ENCODE data around the gene SLC30A2. TPM values are rescaled to one million over a fixed set of nuclear protein-coding genes. Genes with fewer than 3 reads are reported as not detected.

The SLC30A2 gene
- total and polyA plus RNA-seq, 11 donors: 2.9 to 18.0 (median 4.9) TPM

DNA sequence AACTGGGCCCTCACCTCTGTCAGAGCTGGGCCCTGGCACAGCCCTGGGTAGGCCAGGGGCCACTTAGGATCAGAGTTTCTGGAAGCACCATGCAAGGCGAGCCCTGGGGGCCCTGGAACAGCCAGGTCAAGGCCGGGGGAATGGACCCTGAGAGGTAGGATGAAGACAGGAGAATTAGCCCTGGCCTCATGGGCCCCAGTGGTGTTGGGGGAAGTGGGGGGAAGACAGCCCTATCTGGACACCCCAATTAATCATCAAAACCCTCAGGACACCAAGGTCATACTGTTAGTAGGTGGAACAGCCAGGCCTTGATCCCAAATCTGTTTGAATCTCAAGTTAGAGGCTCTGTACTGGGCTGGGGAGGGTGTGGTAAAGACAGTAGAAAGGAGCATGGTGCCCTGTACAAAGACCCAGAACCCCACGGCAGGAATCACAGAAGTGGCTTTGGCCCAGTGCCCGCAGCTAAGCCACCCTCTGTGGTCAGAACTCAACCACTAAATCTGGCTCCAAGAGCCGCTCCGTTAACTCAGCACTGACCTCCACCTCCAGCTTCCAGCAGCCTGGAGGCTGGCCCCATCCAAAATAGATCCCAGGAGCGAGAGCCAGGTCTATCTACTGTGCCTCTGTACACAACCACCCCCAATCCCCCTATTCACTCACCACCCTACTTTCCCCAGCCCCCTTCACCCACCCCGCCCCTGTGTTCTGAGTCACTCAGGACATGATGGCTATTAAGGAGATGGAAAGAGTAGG, 35.5 kb upstream of the SLC30A2 start:
- intact Hi-C loops (cut with DNase I): loop anchor here in 1 of 10 donors (5.0 kb wide), 1 partner anchor 44 kb away; no protein-coding TSS in a partner anchor
- peak; percentile 54 to 80 (median 68) for ATAC-seq
- Histone ChIP-seq H3K4me1 (peaks cover 0 to 39% (median 0%) of the 10 kb centered on the region in 12 donors), H3K36me3 (no peaks in the 10 kb centered on the region), H3K9me3 (no peaks in the 10 kb centered on the region), H3K27me3 (peaks cover 0 to under 1% (median 0%) of the 10 kb centered on the region in 9 donors), H3K4me3 (no peak overlapping the region), H3K27ac (peak overlapping the region; percentile 67 to 93 (median 78))
- TF ChIP-seq POLR2A (IDR thresholded peaks at IDR 0.05): no peak
- TF ChIP-seq, protein P1, sequence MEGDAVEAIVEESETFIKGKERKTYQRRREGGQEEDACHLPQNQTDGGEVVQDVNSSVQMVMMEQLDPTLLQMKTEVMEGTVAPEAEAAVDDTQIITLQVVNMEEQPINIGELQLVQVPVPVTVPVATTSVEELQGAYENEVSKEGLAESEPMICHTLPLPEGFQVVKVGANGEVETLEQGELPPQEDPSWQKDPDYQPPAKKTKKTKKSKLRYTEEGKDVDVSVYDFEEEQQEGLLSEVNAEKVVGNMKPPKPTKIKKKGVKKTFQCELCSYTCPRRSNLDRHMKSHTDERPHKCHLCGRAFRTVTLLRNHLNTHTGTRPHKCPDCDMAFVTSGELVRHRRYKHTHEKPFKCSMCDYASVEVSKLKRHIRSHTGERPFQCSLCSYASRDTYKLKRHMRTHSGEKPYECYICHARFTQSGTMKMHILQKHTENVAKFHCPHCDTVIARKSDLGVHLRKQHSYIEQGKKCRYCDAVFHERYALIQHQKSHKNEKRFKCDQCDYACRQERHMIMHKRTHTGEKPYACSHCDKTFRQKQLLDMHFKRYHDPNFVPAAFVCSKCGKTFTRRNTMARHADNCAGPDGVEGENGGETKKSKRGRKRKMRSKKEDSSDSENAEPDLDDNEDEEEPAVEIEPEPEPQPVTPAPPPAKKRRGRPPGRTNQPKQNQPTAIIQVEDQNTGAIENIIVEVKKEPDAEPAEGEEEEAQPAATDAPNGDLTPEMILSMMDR (IDR thresholded peaks at IDR 0.05): no peak
- peak; percentile 49 to 82 (median 73) for DNase-seq
- WGBS, 4 donors: 55 to 63% (median 57%) methylated on average over 7 to 8 of the region's 8 CpGs

DNA sequence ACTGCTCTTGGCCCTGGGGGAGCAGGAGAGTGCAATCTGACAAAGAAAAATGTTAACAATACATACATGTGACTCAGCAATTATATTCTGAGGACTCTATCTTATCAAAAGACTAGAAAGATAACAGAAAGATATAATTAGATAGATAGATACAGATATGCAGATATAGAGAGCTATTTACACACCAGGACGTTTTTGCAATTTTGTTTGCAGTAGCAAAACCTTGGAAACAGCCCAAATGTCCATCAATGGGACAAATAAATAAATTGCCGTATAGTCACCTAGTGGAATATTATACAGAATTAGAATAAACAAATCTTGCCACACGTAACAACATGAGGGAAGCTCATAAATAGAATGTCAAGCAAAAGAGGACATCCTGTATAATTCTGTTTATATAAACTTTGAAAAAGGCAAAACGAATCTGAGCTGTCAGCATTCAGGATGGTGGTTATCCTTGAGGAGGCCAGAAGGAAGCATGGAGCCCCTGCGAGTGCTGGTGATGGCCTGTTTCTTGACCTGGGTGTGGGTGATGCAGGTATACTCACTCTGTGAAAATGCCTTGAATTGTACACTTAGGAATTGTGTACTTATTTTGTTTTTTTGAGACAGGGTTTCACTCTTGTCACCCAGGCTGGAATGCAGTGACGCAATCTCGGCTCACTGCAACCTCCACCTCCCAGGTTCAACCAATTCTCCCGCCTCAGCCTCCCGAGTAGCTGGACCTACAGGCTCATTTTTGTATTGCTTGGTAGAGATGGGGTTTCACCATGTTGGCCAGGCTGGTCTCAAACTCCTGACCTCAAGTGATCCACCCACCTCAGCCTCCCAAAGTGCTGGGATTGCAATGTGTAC, 34.3 kb upstream of the SLC30A2 start:
- DNase-seq (no peak), ATAC-seq (no peak)
- TF ChIP-seq POLR2A (IDR thresholded peaks at IDR 0.05): no peak
- TF ChIP-seq, protein P1 (IDR thresholded peaks at IDR 0.05): no peak
- 63 to 68% (median 65%) methylated on average over 9 of the region's 9 CpGs for WGBS, 4 donors
- H3K4me1 ChIP-seq: peaks cover 0 to 49% (median 5%) of the 10 kb centered on the region in 12 donors
- peak overlapping the region in 10 of 12 donors; percentile 2 to 90 (median 63) for H3K27ac ChIP-seq
- H3K9me3 ChIP-seq: no peaks in the 10 kb centered on the region
- H3K27me3 ChIP-seq: peaks cover 0 to 6% (median 0%) of the 10 kb centered on the region in 9 donors
- intact Hi-C loops (cut with DNase I): loop anchor here in 1 of 10 donors (5.0 kb wide), 1 partner anchor 43 kb away; no protein-coding TSS in a partner anchor
- H3K4me3 ChIP-seq: no peak overlapping the region
- no peaks in the 10 kb centered on the region for H3K36me3 ChIP-seq

DNA sequence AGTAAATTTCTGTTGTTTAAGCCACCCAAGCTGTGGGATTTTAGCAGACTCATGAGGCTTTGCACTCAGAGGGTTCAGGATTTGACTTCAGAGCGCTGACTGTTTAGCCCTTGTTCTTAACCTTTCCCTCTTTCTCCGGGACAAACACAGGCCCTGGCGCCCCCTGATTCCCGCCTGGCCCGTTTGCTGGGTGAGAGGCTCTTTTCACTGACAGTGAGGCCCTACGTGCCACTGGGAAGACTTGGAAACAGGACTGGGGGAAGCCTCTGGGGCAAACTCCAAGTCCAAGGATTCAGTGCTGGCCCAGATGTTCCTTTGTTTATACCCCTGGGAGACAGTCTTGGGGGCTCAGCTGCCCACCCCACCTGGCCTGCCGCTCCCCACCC, 33.3 kb upstream of the SLC30A2 start:
- no peak for ATAC-seq
- WGBS, 4 donors: 45 to 54% (median 49%) methylated on average over 6 to 7 of the region's 7 CpGs
- Histone ChIP-seq H3K27ac (peak overlapping the region; percentile 11 to 90 (median 63)), H3K27me3 (peaks cover 0 to 6% (median 0%) of the 10 kb centered on the region in 9 donors), H3K9me3 (no peaks in the 10 kb centered on the region), H3K4me3 (no peak overlapping the region), H3K36me3 (no peaks in the 10 kb centered on the region), H3K4me1 (peaks cover 0 to 53% (median 6%) of the 10 kb centered on the region in 12 donors)
- intact Hi-C loops (cut with DNase I): no loop called here
- no peak for DNase-seq
- TF ChIP-seq POLR2A (IDR thresholded peaks at IDR 0.05): no peak
- TF ChIP-seq, protein P1 (IDR thresholded peaks at IDR 0.05): no peak

All from heart left ventricle (tissue), 16 donors.